NCI-H1436 (cell line): ENCODE results near the gene THYN1.

Source experiments
- DNase-seq: peaks from one replicate; lab custom pipeline; 2025; lab: John Stamatoyannopoulos, UW

Gene THYN1

DNA sequence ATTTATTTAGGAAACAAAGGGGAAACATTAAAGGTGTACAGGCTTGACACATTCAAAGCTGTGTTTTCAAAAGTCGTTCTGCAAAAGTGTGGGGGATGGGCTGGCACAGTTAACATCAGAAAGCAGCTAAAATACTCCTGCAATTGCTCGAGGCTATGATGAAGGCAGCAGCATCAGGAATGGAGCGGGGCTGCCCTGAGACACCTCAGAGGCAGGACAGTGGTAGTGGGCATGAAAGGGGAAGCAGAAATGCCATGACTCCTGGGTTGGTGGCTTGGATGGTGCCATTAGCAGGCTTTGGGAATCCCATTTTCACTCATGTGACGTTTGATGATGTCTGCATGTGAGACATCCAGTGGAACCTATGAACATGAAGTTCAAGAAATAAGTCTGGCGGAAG lies 30.0 kb downstream of the THYN1 start:
- DNase-seq = no peak

DNA sequence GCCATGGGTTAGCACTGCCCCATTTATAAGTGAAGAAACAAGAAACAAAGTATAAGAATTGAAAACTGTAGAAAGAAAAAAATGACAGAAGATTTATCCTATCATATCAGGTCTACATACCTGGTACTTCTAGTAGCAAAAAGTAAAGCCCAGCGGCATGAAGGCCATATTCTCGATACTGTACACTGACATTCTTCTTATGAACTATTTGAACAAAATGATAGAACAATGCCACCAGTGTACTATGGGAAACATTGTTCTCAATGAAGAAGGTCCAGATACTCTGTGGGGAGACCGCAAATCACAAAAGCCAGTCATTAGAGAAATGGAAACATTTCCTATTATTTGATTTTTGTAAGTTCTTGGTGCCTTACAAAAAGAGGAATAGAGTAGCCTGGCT lies 36.3 kb downstream of the THYN1 start:
- DNase-seq = no peak

DNA sequence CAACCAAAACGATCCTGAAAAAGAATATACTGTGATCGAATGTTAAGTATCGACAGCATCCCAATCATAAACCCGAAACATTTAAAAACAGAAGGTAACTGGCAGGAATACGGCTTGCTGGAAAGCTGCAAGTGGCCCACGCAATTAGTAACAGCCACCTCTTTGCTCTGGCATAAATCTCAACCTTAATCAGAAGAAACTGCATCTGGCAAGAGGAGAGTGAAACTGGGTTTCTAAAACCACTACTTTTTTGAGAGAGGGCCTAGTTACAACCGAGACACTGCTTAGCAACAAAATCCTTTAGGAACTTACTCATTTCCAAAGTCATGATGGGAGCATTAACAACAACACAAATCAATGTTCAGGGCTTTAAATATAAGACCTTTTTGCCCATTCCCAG lies 37.3 kb downstream of the THYN1 start:
- no peak for DNase-seq

DNA sequence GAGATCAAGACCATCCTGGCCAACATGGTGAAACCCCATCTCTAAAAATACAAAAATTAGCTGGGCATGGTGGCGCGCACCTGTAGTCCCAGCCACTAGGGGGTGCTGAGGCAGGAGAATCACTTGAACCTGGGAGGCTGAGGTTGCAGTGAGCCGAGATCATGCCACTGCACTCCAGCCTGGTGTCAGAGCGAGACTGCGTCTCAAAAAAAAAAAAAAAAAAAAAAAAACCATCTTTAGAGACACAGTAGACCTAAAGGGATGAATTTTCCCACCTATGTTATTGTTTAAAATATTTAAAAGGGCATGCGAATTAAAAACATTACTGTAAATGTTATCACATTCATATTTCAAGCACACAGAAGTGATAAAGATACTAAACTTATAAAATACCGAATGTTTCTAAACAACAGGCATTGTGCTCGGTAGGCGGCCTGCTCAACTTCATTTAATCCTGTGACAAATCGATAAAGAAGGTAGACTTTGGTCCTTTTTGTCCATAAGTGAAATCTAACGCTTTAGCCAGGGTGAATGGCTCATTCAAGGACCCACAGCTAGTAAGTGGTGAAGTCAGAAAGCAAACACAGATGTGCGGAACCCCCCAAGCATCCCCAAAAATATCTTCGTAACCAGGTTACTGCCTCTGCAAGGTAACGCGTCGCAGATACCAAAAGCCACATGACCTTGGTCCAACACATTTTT lies 45.5 kb downstream of the THYN1 start:
- DNase-seq = peak; percentile 10

DNA sequence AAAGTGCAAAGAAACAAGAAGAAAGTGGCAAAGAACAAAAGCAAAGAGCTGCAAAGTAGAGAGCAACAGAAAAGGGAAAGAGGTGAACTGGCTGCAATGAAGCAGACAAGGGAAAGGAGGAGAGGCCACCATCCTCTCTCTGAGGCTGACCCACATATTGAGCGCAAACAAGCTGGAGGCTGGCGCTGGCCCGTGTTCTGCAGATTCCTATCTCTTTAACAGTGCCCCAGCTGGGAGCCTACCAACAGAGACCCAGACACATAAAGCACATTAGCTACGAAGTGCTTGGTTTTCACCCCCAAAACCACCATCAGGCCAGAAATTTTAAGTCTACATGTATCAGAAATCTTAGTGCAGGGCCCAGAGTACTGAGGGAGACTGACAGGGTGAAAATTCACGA lies 47.0 kb downstream of the THYN1 start:
- no peak for DNase-seq

DNA sequence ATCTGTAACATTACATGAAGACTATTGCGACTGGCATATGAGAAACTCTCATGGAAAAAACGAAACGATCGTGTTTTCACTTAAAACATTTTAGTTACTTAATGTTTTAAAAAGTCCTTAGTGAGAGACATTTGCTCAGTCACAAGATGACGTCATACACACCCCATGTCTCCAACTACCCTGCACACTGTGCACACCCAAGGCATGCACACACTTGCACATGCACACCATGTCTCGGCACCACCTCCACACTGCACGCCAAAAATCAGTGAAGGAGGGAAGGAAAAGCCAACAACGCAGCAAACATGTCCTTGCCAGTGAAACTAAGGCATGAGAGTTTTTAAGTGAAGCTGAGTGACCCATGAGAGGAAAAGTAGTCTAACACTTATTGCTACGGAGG lies 47.4 kb downstream of the THYN1 start:
- DNase-seq = no peak

DNA sequence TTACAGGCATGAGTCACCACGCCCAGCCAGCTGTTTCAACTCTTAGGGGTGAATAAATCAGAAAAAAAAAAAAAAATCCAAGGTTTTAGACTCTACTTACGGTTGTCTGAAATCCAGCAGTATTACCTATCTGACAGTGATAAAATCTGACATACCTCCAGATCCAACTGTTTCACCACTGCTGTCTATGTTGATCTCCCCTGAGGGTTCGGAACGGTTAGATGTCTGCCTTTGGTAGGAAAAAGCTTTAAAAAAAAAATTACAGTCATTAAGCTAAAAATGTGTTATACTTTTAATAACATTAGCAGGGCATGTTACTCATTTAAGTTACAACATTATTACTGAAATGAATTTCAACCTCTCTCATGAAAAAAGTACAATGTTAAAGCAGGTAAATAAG lies 50.5 kb downstream of the THYN1 start:
- DNase-seq = no peak

DNA sequence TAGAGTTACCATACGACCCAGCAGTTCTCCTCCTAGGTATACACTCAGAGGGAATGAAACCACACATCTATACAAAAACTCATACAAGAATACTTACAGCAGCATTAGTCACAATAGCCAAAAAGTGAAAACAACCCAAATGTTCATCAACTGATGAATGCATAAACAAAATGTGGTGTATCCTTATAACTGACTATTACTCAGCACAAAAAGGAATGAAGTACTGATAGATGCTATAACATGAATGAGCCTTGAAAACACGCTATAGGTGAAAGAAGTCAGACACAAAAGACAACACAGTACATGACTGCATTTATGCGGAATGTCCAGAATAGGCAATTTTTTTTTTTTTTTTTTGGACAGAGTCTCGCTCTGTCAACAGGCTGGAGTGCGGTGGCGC lies 52.5 kb downstream of the THYN1 start:
- DNase-seq = no peak

DNA sequence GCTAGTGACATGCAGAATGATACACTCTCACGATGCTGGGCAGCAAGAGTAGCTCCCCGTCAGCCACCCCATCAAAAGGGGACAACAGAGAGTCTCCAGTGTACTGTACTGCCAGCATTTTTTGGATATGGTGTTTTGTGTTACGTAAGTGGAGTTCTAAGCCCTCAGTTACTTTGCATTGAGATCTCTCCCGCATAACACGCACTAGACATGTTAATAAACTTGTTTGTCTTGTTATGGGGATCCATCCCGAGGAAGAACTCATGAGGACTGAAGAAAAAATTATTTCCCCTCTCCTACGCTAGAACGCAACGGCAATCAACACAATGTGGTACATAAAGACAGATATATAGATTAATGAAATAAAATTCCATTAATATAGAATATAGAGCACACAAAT lies 53.6 kb downstream of the THYN1 start:
- no peak for DNase-seq
